Keratinocyte (primary cell): ENCODE data around the gene AP3B1.

Experiments
- CTCF ChIP-seq, 3 experiments: IDR thresholded peaks in 1 of 3; conservative IDR thresholded peaks in 1 of 3; optimal IDR thresholded peaks in 1 of 3; 2 replicates in 2 of 3; 3 replicates in 1 of 3; pipeline versions ENCODE3 to v1.5.1; 2011; ENCODE audit warnings: low read length in 3 of 3, mild to moderate bottlenecking in 3 of 3, moderate library complexity in 2 of 3, control low read depth in 1 of 3, inconsistent platforms in 1 of 3; ENCODE audit not compliant: insufficient read depth in 2 of 3; ENCODE audit errors: extremely low read depth in 1 of 3
- EZH2 ChIP-seq: IDR thresholded peaks from one replicate; pipeline ENCODE4 v1.6.1; 2012; ENCODE audit warnings: inconsistent platforms, mild to moderate bottlenecking, low read length, moderate library complexity

- TF ChIP-seq CTCF (optimal IDR thresholded peaks at IDR 0.05 in 1 of 3, IDR thresholded peaks at IDR 0.05 in 1 of 3, conservative IDR thresholded peaks at IDR 0.05 in 1 of 3; ENCODE audit: extremely low read depth in 1 of 3, insufficient read depth in 2 of 3, low read length in 3 of 3) (no peak), EZH2 (no peak)
Measured at GRCh38 chr5:77974576-77974975, 319.9 kb downstream of the AP3B1 start.
